ENCODE data around the gene MCF2L2. TPM values are rescaled to one million over a fixed set of nuclear protein-coding genes. Genes with fewer than 3 reads are reported as not detected.

The MCF2L2 gene
- total RNA-seq, 1 experiment from 2014 or later = 0.46 TPM

GRCh38 chr3:183328164-183328563, 100.3 kb downstream of the MCF2L2 start:
- DNase-seq (ENCODE audit: low read depth) = peak; percentile 15

- no peak for DNase-seq (ENCODE audit: low read depth)
These were observed 101.1 kb downstream of the MCF2L2 start for GRCh38 chr3:183327343-183327742.

- peak; percentile 89 for DNase-seq (ENCODE audit: low read depth)
These were observed 104.3 kb downstream of the MCF2L2 start for GRCh38 chr3:183324083-183324482.

GRCh38 chr3:183319371-183319770, 109.0 kb downstream of the MCF2L2 start:
- no peak for DNase-seq (ENCODE audit: low read depth)

GRCh38 chr3:183318877-183319276, 109.5 kb downstream of the MCF2L2 start:
- no peak for DNase-seq (ENCODE audit: low read depth)

GRCh38 chr3:183317886-183318865, 110.2 kb downstream of the MCF2L2 start:
- DNase-seq (ENCODE audit: low read depth) = no peak

- no peak for DNase-seq (ENCODE audit: low read depth)
These were observed 111.1 kb downstream of the MCF2L2 start for GRCh38 chr3:183317271-183317670.

- DNase-seq (ENCODE audit: low read depth) = no peak
These were observed 112.7 kb downstream of the MCF2L2 start for GRCh38 chr3:183315739-183316138.

GRCh38 chr3:183313764-183314163, 114.7 kb downstream of the MCF2L2 start:
- DNase-seq (ENCODE audit: low read depth) = no peak

GRCh38 chr3:183313351-183313750, 115.1 kb downstream of the MCF2L2 start:
- no peak for DNase-seq (ENCODE audit: low read depth)

GRCh38 chr3:183312433-183312832, 116.0 kb downstream of the MCF2L2 start:
- no peak for DNase-seq (ENCODE audit: low read depth)

GRCh38 chr3:183310936-183311335, 117.5 kb downstream of the MCF2L2 start:
- no peak for DNase-seq (ENCODE audit: low read depth)

GRCh38 chr3:183309276-183309675, 119.1 kb downstream of the MCF2L2 start:
- DNase-seq (ENCODE audit: low read depth) = no peak

GRCh38 chr3:183308751-183309150, 119.7 kb downstream of the MCF2L2 start:
- DNase-seq (ENCODE audit: low read depth) = no peak

- DNase-seq (ENCODE audit: low read depth) = no peak
These were observed 120.7 kb downstream of the MCF2L2 start for GRCh38 chr3:183307749-183308148.

- peak; percentile 76 for DNase-seq (ENCODE audit: low read depth)
These were observed 121.4 kb downstream of the MCF2L2 start for GRCh38 chr3:183306798-183307671.

- no peak for DNase-seq (ENCODE audit: low read depth)
These were observed 124.7 kb downstream of the MCF2L2 start for GRCh38 chr3:183303690-183304089.

- no peak for DNase-seq (ENCODE audit: low read depth)
These were observed 126.4 kb downstream of the MCF2L2 start for GRCh38 chr3:183301937-183302580.

- DNase-seq (ENCODE audit: low read depth) = no peak
These were observed 127.3 kb downstream of the MCF2L2 start for GRCh38 chr3:183300996-183301562.

GRCh38 chr3:183299976-183300375, 128.4 kb downstream of the MCF2L2 start:
- no peak for DNase-seq (ENCODE audit: low read depth)

GRCh38 chr3:183298701-183299153, 129.7 kb downstream of the MCF2L2 start:
- DNase-seq (ENCODE audit: low read depth) = peak; percentile 96

All from Daoy (cell line).